ENCODE measurements around the gene MAG.

MAG gene

DNA sequence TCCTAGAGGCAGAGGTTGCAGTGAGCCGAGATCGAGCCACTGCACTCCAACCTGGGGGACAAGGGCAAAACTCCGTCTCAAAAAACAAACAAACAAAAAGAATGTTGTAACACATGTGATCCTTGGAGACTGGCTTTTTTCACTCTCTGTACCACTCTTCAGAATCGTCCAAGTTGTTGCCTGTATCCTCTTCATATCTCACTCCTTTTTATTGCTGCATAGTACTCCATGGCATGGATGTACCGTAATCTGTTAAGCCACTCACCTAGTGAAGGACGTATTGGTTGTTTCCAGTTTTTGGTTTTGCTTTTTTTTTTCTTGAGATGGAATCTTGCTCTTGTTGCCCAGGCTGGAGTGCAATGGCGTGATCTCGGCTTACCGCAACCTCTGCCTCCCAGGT lies 30.1 kb downstream of the MAG start:
- ATAC-seq: no peak

GRCh38 chr19:35327642-35328041 lies 35.7 kb downstream of the MAG start:
- ATAC-seq: peak; percentile 64; the same call in 2 of the 3 replicates
- no peak for TF ChIP-seq PPARA (CRISPR knock-in tag; IDR thresholded peaks at IDR 0.05; ENCODE audit: borderline replicate concordance)
- no peak for TF ChIP-seq ESRRG (CRISPR knock-in tag; IDR thresholded peaks at IDR 0.05)
- no peak for TF ChIP-seq CSDC2 (CRISPR knock-in tag; IDR thresholded peaks at IDR 0.05)
- no peak for TF ChIP-seq OSR1 (CRISPR knock-in tag; IDR thresholded peaks at IDR 0.05)
- TF ChIP-seq ZC3H10 (CRISPR knock-in tag; IDR thresholded peaks at IDR 0.05): no peak
- no peak for TF ChIP-seq ISL1 (CRISPR knock-in tag; IDR thresholded peaks at IDR 0.05)
- TF ChIP-seq, protein P1, sequence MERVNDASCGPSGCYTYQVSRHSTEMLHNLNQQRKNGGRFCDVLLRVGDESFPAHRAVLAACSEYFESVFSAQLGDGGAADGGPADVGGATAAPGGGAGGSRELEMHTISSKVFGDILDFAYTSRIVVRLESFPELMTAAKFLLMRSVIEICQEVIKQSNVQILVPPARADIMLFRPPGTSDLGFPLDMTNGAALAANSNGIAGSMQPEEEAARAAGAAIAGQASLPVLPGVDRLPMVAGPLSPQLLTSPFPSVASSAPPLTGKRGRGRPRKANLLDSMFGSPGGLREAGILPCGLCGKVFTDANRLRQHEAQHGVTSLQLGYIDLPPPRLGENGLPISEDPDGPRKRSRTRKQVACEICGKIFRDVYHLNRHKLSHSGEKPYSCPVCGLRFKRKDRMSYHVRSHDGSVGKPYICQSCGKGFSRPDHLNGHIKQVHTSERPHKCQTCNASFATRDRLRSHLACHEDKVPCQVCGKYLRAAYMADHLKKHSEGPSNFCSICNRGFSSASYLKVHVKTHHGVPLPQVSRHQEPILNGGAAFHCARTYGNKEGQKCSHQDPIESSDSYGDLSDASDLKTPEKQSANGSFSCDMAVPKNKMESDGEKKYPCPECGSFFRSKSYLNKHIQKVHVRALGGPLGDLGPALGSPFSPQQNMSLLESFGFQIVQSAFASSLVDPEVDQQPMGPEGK (CRISPR knock-in tag; IDR thresholded peaks at IDR 0.05; ENCODE audit: borderline replicate concordance): no peak
- no peak for TF ChIP-seq ZNF565 (CRISPR knock-in tag; conservative IDR thresholded peaks at IDR 0.05; ENCODE audit: low read depth)
- TF ChIP-seq TCF4 (CRISPR knock-in tag; IDR thresholded peaks at IDR 0.05; ENCODE audit: borderline replicate concordance): no peak

More for the DNA sequence above, 30.1 kb downstream of the MAG start:
- peak; percentile 83 for TF ChIP-seq ZNF8 (CRISPR knock-in tag; IDR thresholded peaks at IDR 0.05)
- TF ChIP-seq, protein P1 (CRISPR knock-in tag; IDR thresholded peaks at IDR 0.05; ENCODE audit: borderline replicate concordance): no peak

GRCh38 chr19:35328851-35329285 lies 36.9 kb downstream of the MAG start, which contains the start of gene CD22:
CD22 (plus strand) TSS chr19:35329187; CDS start chr19:35332041, 2,854 bp downstream.
- no peak for ATAC-seq
- no peak for TF ChIP-seq CSDC2 (CRISPR knock-in tag; IDR thresholded peaks at IDR 0.05)
- no peak for TF ChIP-seq CSRNP3 (CRISPR knock-in tag; IDR thresholded peaks at IDR 0.05)
- TF ChIP-seq TCF4 (CRISPR knock-in tag; IDR thresholded peaks at IDR 0.05; ENCODE audit: borderline replicate concordance): no peak
- TF ChIP-seq, protein P2, sequence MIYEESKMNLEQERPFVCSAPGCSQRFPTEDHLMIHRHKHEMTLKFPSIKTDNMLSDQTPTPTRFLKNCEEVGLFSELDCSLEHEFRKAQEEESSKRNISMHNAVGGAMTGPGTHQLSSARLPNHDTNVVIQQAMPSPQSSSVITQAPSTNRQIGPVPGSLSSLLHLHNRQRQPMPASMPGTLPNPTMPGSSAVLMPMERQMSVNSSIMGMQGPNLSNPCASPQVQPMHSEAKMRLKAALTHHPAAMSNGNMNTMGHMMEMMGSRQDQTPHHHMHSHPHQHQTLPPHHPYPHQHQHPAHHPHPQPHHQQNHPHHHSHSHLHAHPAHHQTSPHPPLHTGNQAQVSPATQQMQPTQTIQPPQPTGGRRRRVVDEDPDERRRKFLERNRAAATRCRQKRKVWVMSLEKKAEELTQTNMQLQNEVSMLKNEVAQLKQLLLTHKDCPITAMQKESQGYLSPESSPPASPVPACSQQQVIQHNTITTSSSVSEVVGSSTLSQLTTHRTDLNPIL (CRISPR knock-in tag; IDR thresholded peaks at IDR 0.05; ENCODE audit: low read depth): no peak
- TF ChIP-seq ZNF8 (CRISPR knock-in tag; IDR thresholded peaks at IDR 0.05): no peak
- TF ChIP-seq TOX (CRISPR knock-in tag; IDR thresholded peaks at IDR 0.05; ENCODE audit: borderline replicate concordance): no peak
- TF ChIP-seq BACH2 (CRISPR knock-in tag; IDR thresholded peaks at IDR 0.05; ENCODE audit: borderline replicate concordance): no peak
- no peak for TF ChIP-seq ZC3H10 (CRISPR knock-in tag; IDR thresholded peaks at IDR 0.05)
- no peak for TF ChIP-seq ISL1 (CRISPR knock-in tag; IDR thresholded peaks at IDR 0.05)
- TF ChIP-seq SNAI2 (CRISPR knock-in tag; IDR thresholded peaks at IDR 0.05): no peak
- TF ChIP-seq ZNF70 (CRISPR knock-in tag; IDR thresholded peaks at IDR 0.05): no peak
- TF ChIP-seq ZFP3 (CRISPR knock-in tag; IDR thresholded peaks at IDR 0.05): no peak
- TF ChIP-seq PPARA (CRISPR knock-in tag; IDR thresholded peaks at IDR 0.05; ENCODE audit: borderline replicate concordance): no peak
- TF ChIP-seq GLIS3 (CRISPR knock-in tag; IDR thresholded peaks at IDR 0.05): no peak
- TF ChIP-seq ESRRG (CRISPR knock-in tag; IDR thresholded peaks at IDR 0.05): no peak
- TF ChIP-seq, protein P1 (CRISPR knock-in tag; IDR thresholded peaks at IDR 0.05; ENCODE audit: borderline replicate concordance): no peak
- TF ChIP-seq RARB (CRISPR knock-in tag; IDR thresholded peaks at IDR 0.05): no peak

DNA sequence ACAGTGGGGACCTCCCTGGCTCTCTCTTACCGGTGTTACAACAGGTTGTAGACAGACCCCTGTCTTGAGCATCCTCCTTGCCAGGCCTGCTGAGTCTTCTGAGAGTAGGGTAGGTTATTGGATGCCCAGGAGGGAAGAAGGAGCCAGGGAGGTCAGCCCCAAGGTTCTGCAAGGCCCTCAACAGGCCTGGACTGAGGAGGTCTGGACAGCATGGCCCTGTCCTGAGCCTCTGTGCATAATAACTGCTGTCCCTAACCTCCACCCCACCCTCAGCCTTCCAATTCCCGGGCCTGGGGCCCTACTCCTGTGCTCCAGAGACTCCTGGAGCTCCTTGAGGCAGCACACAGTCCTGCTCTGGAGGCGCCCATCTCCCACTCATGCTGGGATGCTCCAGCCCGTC lies 37.4 kb downstream of the MAG start:
- no peak; the same call in 2 of the 3 replicates for ATAC-seq
- TF ChIP-seq, protein P3, sequence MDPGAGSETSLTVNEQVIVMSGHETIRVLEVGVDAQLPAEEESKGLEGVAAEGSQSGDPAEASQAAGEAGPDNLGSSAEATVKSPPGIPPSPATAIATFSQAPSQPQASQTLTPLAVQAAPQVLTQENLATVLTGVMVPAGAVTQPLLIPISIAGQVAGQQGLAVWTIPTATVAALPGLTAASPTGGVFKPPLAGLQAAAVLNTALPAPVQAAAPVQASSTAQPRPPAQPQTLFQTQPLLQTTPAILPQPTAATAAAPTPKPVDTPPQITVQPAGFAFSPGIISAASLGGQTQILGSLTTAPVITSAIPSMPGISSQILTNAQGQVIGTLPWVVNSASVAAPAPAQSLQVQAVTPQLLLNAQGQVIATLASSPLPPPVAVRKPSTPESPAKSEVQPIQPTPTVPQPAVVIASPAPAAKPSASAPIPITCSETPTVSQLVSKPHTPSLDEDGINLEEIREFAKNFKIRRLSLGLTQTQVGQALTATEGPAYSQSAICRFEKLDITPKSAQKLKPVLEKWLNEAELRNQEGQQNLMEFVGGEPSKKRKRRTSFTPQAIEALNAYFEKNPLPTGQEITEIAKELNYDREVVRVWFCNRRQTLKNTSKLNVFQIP (CRISPR knock-in tag; IDR thresholded peaks at IDR 0.05; ENCODE audit: borderline replicate concordance, low read depth): no peak
- TF ChIP-seq TCF4 (CRISPR knock-in tag; IDR thresholded peaks at IDR 0.05; ENCODE audit: borderline replicate concordance): no peak
- no peak for TF ChIP-seq ESRRG (CRISPR knock-in tag; IDR thresholded peaks at IDR 0.05)
- TF ChIP-seq, protein P2 (CRISPR knock-in tag; IDR thresholded peaks at IDR 0.05; ENCODE audit: low read depth): no peak
- no peak for TF ChIP-seq BACH2 (CRISPR knock-in tag; IDR thresholded peaks at IDR 0.05; ENCODE audit: borderline replicate concordance)
- no peak for TF ChIP-seq TOX (CRISPR knock-in tag; IDR thresholded peaks at IDR 0.05; ENCODE audit: borderline replicate concordance)
- TF ChIP-seq GLIS3 (CRISPR knock-in tag; IDR thresholded peaks at IDR 0.05): no peak
- TF ChIP-seq PPARA (CRISPR knock-in tag; IDR thresholded peaks at IDR 0.05; ENCODE audit: borderline replicate concordance): no peak
- no peak for TF ChIP-seq ZNF565 (CRISPR knock-in tag; conservative IDR thresholded peaks at IDR 0.05; ENCODE audit: low read depth)
- TF ChIP-seq CSDC2 (CRISPR knock-in tag; IDR thresholded peaks at IDR 0.05): no peak

All from SK-N-SH treated with all-trans-retinoic acid at 6 μM for 48 hours (cell line).